ENCODE data around the gene CDH13. TPM values are rescaled to one million over a fixed set of nuclear protein-coding genes. Genes with fewer than 3 reads are reported as not detected.

The CDH13 gene
- polyA plus RNA-seq, 4 donors, result 9.4 to 16.6 (median 13.4) TPM

- no peak for DNase-seq (ENCODE audit: low read depth in 4 of 4, low spot score in 2 of 4)
Measured at GRCh38 chr16:83793179-83793578, 1166.4 kb downstream of the CDH13 start.

GRCh38 chr16:83794860-83795554 lies 1168.2 kb downstream of the CDH13 start:
- no peak for DNase-seq (ENCODE audit: low read depth in 4 of 4, low spot score in 2 of 4)

GRCh38 chr16:83797013-83797412 lies 1170.2 kb downstream of the CDH13 start:
- DNase-seq (ENCODE audit: low read depth in 4 of 4, low spot score in 2 of 4), result no peak

GRCh38 chr16:83799336-83799735 lies 1172.6 kb downstream of the CDH13 start:
- no peak for DNase-seq (ENCODE audit: low read depth in 4 of 4, low spot score in 2 of 4)

- no peak for DNase-seq (ENCODE audit: low read depth in 4 of 4, low spot score in 2 of 4)
Measured at GRCh38 chr16:83802135-83802534, 1175.4 kb downstream of the CDH13 start.

- DNase-seq (ENCODE audit: low read depth in 4 of 4, low spot score in 2 of 4), result no peak
Measured at GRCh38 chr16:83802554-83803205, 1175.9 kb downstream of the CDH13 start.

GRCh38 chr16:83803811-83804210 lies 1177.0 kb downstream of the CDH13 start:
- DNase-seq (ENCODE audit: low read depth in 4 of 4, low spot score in 2 of 4), result no peak

- no peak for DNase-seq (ENCODE audit: low read depth in 4 of 4, low spot score in 2 of 4)
Measured at GRCh38 chr16:83804366-83804765, 1177.6 kb downstream of the CDH13 start.

GRCh38 chr16:83806036-83806435 lies 1179.3 kb downstream of the CDH13 start:
- DNase-seq (ENCODE audit: low read depth in 4 of 4, low spot score in 2 of 4), result no peak

- DNase-seq (ENCODE audit: low read depth in 4 of 4, low spot score in 2 of 4), result no peak
Measured at GRCh38 chr16:83806731-83807130, 1180.0 kb downstream of the CDH13 start.

- no peak for DNase-seq (ENCODE audit: low read depth in 4 of 4, low spot score in 2 of 4)
Measured at GRCh38 chr16:83807327-83807709, 1180.5 kb downstream of the CDH13 start.

- peak; percentile 68 to 84 (median 78) for DNase-seq (ENCODE audit: low read depth in 4 of 4, low spot score in 2 of 4)
Measured at GRCh38 chr16:83807710-83808572, 1181.2 kb downstream of the CDH13 start, which contains the start of gene HSBP1. HSBP1 (plus strand) TSS chr16:83807978; CDS start chr16:83808077, 99 bp downstream.

GRCh38 chr16:83808573-83809014 lies 1181.8 kb downstream of the CDH13 start:
- DNase-seq (ENCODE audit: low read depth in 4 of 4, low spot score in 2 of 4), result no peak

- DNase-seq (ENCODE audit: low read depth in 4 of 4, low spot score in 2 of 4), result no peak
Measured at GRCh38 chr16:83809092-83809491, 1182.3 kb downstream of the CDH13 start.

GRCh38 chr16:83810901-83811300 lies 1184.1 kb downstream of the CDH13 start:
- no peak for DNase-seq (ENCODE audit: low read depth in 4 of 4, low spot score in 2 of 4)

GRCh38 chr16:83813823-83814658 lies 1187.3 kb downstream of the CDH13 start:
- no peak for DNase-seq (ENCODE audit: low read depth in 4 of 4, low spot score in 2 of 4)

GRCh38 chr16:83814659-83814985 lies 1187.9 kb downstream of the CDH13 start:
- DNase-seq (ENCODE audit: low read depth in 4 of 4, low spot score in 2 of 4), result no peak

GRCh38 chr16:83817022-83817421 lies 1190.3 kb downstream of the CDH13 start:
- no peak for DNase-seq (ENCODE audit: low read depth in 4 of 4, low spot score in 2 of 4)

GRCh38 chr16:83818276-83818675 lies 1191.5 kb downstream of the CDH13 start:
- no peak for DNase-seq (ENCODE audit: low read depth in 4 of 4, low spot score in 2 of 4)

- DNase-seq (ENCODE audit: low read depth in 4 of 4, low spot score in 2 of 4), result no peak
Measured at GRCh38 chr16:83819361-83819760, 1192.6 kb downstream of the CDH13 start.

All from left renal cortex interstitium (tissue), 4 donors.